GM19035 (cell line): ENCODE results near the gene LMNA.
"Not testable (repeated sequence)": the region's sequence is repeated elsewhere in the genome, so short reads cannot be mapped to it uniquely, and the experiment has no call there.

Source experiments
- ATAC-seq: cut with Tn5 transposase; IDR thresholded peaks from one replicate; pipeline ENCODE4 v1.9.1; 2021; ENCODE audit not compliant: unreplicated experiment

LMNA gene

GRCh38 chr1:156103521-156103947 is 11.0 kb upstream of the LMNA start:
- ATAC-seq, result no peak

- no peak for ATAC-seq
These were observed 10.3 kb upstream of the LMNA start for GRCh38 chr1:156104065-156104810.

GRCh38 chr1:156104861-156105832 is 9.4 kb upstream of the LMNA start:
- no peak for ATAC-seq

- ATAC-seq, result no peak
These were observed 7.7 kb upstream of the LMNA start for GRCh38 chr1:156106624-156107488.

- no peak for ATAC-seq
These were observed 6.5 kb upstream of the LMNA start for GRCh38 chr1:156108057-156108456.

- ATAC-seq, result no peak
These were observed 5.8 kb upstream of the LMNA start for GRCh38 chr1:156108664-156109241.

- no peak for ATAC-seq
These were observed 4.3 kb upstream of the LMNA start for GRCh38 chr1:156110252-156110651.

GRCh38 chr1:156111355-156111962 is 3.1 kb upstream of the LMNA start:
- ATAC-seq, result no peak

- ATAC-seq, result no peak
These were observed 2.0 kb upstream of the LMNA start for GRCh38 chr1:156112276-156113137.

- ATAC-seq, result no peak
These were observed 1.1 kb upstream of the LMNA start for GRCh38 chr1:156113282-156113950.

GRCh38 chr1:156114919-156115513 is 505 bp downstream of the LMNA start:
- peak; percentile 17 for ATAC-seq

GRCh38 chr1:156115514-156116374 is 1.2 kb downstream of the LMNA start:
- ATAC-seq, result no peak

GRCh38 chr1:156116731-156117130 is 2.2 kb downstream of the LMNA start:
- ATAC-seq, result not testable (repeated sequence)

GRCh38 chr1:156117414-156118176 is 3.1 kb downstream of the LMNA start:
- ATAC-seq, result no peak

- ATAC-seq, result no peak
These were observed 3.8 kb downstream of the LMNA start for GRCh38 chr1:156118177-156118868.
